ENCODE results near the gene PRMT1. TPM values are rescaled to one million over a fixed set of nuclear protein-coding genes. Genes with fewer than 3 reads are reported as not detected.

The PRMT1 gene
- total RNA-seq, 1 donor from 2014 or later, result 362 TPM

DNA sequence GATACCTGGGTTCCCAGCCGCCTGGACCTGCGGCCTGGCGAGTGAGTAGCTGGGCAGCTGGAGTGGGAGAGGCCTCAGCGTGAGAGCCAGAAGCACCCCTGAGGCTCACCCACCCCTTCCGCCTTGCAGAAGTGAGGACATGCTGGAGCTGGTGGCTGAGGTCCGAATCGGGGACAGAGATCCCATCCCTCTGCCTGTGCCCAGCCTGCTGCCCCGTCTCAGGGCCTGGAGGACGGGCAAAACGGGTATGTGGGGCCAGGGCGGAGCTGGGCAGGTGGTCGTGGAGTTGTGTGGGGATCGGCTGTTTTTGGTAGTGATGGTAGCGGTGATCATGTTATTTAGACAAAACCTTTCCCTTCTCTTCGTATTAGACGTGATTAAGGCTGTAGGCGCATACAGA is 30.5 kb upstream of the PRMT1 start:
- Histone ChIP-seq H3K4me1 (ENCODE audit: control insufficient read depth in 3 of 3, insufficient read depth in 3 of 3, low read length in 3 of 3) (peaks cover 22 to 30% (median 29%) of the 10 kb centered on the region in 3 donors), H3K9ac (ENCODE audit: low read depth in 1 of 3, low read length in 3 of 3) (no peak overlapping the region), H3K9me3 (ENCODE audit: control insufficient read depth in 3 of 3, low read length in 3 of 3) (no peaks in the 10 kb centered on the region), H3K36me3 (ENCODE audit: control insufficient read depth in 3 of 3, insufficient read depth in 3 of 3, low read length in 3 of 3) (peaks cover 34 to 47% (median 39%) of the 10 kb centered on the region in 3 donors), H3K27me3 (ENCODE audit: control insufficient read depth in 3 of 3, insufficient read depth in 3 of 3, low read length in 3 of 3) (no peaks in the 10 kb centered on the region), H3K4me3 (ENCODE audit: low read length in 3 of 3) (no peak overlapping the region), H3K27ac (ENCODE audit: low read depth, low read length) (no peak overlapping the region)

DNA sequence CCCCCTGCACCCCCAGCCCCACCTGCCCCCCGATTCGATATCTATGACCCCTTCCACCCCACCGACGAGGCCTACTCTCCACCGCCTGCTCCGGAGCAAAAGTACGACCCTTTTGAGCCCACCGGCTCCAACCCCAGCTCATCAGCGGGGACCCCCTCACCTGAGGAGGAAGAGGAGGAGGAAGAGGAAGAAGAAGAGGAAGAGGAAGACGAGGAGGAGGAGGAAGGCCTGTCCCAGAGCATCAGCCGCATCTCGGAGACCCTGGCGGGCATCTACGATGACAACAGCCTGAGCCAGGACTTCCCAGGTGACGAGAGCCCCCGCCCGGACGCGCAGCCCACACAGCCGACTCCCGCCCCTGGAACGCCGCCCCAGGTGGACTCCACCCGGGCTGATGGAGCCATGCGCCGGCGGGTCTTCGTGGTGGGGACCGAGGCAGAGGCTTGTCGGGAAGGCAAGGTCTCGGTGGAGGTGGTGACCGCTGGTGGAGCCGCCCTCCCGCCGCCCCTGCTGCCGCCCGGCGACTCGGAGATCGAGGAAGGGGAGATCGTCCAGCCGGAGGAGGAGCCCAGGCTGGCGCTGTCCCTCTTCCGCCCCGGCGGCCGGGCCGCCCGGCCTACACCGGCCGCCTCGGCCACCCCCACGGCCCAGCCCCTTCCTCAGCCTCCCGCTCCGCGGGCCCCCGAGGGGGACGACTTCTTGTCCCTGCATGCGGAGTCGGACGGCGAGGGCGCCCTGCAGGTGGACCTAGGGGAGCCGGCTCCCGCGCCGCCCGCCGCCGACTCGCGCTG is 25.8 kb upstream of the PRMT1 start:
- H3K36me3 ChIP-seq (ENCODE audit: control insufficient read depth in 3 of 3, insufficient read depth in 3 of 3, low read length in 3 of 3), result peaks cover 62 to 64% (median 64%) of the 10 kb centered on the region in 3 donors

DNA sequence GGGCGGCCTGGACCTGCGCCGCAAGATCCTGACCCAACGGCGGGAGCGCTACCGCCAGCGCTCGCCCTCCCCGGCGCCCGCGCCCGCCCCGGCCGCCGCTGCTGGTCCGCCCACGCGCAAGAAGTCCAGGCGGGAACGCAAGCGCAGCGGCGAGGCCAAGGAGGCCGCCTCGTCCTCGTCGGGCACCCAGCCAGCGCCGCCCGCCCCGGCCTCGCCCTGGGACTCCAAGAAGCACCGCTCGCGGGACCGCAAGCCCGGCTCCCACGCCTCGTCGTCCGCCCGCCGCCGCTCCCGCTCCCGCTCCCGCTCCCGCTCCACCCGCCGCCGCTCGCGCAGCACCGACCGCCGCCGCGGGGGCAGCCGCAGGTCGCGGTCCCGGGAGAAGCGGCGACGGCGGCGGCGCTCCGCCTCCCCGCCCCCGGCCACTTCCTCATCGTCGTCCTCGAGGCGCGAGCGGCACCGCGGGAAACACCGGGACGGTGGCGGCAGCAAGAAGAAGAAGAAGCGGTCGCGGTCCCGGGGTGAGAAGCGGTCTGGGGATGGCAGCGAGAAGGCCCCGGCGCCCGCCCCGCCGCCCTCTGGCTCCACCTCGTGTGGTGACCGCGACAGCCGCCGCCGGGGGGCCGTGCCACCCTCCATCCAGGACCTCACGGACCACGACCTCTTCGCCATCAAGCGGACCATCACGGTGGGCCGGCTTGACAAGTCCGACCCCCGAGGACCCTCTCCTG is 25.1 kb upstream of the PRMT1 start:
- Histone ChIP-seq H3K4me3 (ENCODE audit: low read length in 3 of 3) (no peak overlapping the region), H3K27ac (ENCODE audit: low read depth, low read length) (no peak overlapping the region), H3K9ac (ENCODE audit: low read depth in 1 of 3, low read length in 3 of 3) (no peak overlapping the region), H3K9me3 (ENCODE audit: control insufficient read depth in 3 of 3, low read length in 3 of 3) (no peaks in the 10 kb centered on the region), H3K27me3 (ENCODE audit: control insufficient read depth in 3 of 3, insufficient read depth in 3 of 3, low read length in 3 of 3) (no peaks in the 10 kb centered on the region), H3K36me3 (ENCODE audit: control insufficient read depth in 3 of 3, insufficient read depth in 3 of 3, low read length in 3 of 3) (peaks cover 62 to 64% (median 63%) of the 10 kb centered on the region in 3 donors), H3K4me1 (ENCODE audit: control insufficient read depth in 3 of 3, insufficient read depth in 3 of 3, low read length in 3 of 3) (peaks cover 0 to 6% (median 4%) of the 10 kb centered on the region in 3 donors)

More for the DNA sequence above, 25.8 kb upstream of the PRMT1 start:
- H3K27ac ChIP-seq (ENCODE audit: low read depth, low read length), result no peak overlapping the region
- H3K9ac ChIP-seq (ENCODE audit: low read depth in 1 of 3, low read length in 3 of 3), result no peak overlapping the region
- H3K9me3 ChIP-seq (ENCODE audit: control insufficient read depth in 3 of 3, low read length in 3 of 3), result no peaks in the 10 kb centered on the region
- H3K4me3 ChIP-seq (ENCODE audit: low read length in 3 of 3), result no peak overlapping the region
- H3K4me1 ChIP-seq (ENCODE audit: control insufficient read depth in 3 of 3, insufficient read depth in 3 of 3, low read length in 3 of 3), result peaks cover 0 to 6% (median 4%) of the 10 kb centered on the region in 3 donors
- H3K27me3 ChIP-seq (ENCODE audit: control insufficient read depth in 3 of 3, insufficient read depth in 3 of 3, low read length in 3 of 3), result no peaks in the 10 kb centered on the region

DNA sequence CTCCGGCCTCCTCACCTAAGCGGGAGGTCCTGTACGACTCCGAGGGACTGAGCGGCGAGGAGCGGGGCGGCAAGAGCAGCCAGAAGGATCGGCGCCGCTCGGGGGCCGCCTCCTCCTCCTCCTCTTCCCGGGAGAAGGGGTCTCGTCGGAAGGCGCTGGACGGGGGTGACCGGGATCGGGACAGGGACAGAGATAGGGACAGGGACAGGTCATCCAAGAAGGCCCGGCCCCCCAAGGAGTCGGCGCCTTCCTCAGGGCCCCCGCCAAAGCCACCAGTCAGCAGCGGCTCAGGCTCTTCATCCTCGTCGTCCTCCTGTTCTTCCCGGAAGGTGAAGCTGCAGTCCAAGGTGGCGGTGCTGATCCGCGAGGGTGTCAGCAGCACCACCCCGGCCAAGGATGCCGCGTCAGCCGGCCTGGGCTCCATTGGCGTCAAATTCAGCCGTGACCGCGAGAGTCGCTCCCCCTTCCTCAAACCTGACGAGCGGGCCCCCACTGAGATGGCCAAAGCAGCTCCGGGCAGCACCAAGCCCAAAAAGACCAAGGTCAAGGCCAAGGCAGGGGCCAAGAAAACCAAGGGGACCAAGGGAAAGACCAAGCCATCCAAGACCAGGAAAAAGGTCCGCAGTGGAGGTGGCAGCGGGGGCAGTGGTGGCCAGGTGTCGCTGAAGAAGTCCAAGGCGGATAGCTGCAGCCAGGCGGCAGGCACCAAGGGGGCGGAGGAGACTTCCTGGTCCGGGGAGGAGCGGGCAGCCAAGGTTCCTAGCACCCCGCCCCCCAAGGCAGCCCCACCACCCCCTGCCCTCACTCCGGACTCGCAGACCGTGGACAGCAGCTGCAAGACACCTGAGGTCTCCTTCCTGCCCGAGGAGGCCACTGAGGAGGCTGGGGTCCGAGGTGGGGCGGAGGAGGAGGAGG is 24.3 kb upstream of the PRMT1 start:
- no peak overlapping the region for H3K27ac ChIP-seq (ENCODE audit: low read depth, low read length)
- no peaks in the 10 kb centered on the region for H3K27me3 ChIP-seq (ENCODE audit: control insufficient read depth in 3 of 3, insufficient read depth in 3 of 3, low read length in 3 of 3)
- H3K36me3 ChIP-seq (ENCODE audit: control insufficient read depth in 3 of 3, insufficient read depth in 3 of 3, low read length in 3 of 3), result peaks cover 63 to 67% (median 63%) of the 10 kb centered on the region in 3 donors
- no peak overlapping the region for H3K9ac ChIP-seq (ENCODE audit: low read depth in 1 of 3, low read length in 3 of 3)
- H3K4me3 ChIP-seq (ENCODE audit: low read length in 3 of 3), result no peak overlapping the region
- H3K4me1 ChIP-seq (ENCODE audit: control insufficient read depth in 3 of 3, insufficient read depth in 3 of 3, low read length in 3 of 3), result peaks cover 0 to 5% (median 0%) of the 10 kb centered on the region in 3 donors
- H3K9me3 ChIP-seq (ENCODE audit: control insufficient read depth in 3 of 3, low read length in 3 of 3), result no peaks in the 10 kb centered on the region

DNA sequence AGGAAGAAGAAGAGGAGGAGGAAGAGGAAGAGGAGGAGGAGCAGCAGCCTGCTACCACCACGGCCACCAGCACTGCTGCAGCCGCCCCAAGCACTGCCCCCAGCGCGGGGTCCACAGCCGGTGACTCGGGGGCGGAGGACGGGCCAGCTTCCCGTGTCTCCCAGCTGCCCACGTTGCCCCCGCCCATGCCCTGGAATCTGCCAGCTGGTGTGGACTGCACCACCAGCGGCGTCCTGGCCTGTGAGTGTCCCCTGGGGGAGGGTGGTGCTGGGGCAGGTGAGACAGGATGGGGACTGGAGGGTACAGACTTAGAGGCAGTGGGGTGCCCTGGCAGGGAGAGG is 23.6 kb upstream of the PRMT1 start:
- Histone ChIP-seq H3K27me3 (ENCODE audit: control insufficient read depth in 3 of 3, insufficient read depth in 3 of 3, low read length in 3 of 3) (no peaks in the 10 kb centered on the region), H3K9me3 (ENCODE audit: control insufficient read depth in 3 of 3, low read length in 3 of 3) (no peaks in the 10 kb centered on the region), H3K36me3 (ENCODE audit: control insufficient read depth in 3 of 3, insufficient read depth in 3 of 3, low read length in 3 of 3) (peaks cover 68 to 71% (median 68%) of the 10 kb centered on the region in 3 donors), H3K9ac (ENCODE audit: low read depth in 1 of 3, low read length in 3 of 3) (no peak overlapping the region), H3K27ac (ENCODE audit: low read depth, low read length) (no peak overlapping the region), H3K4me3 (ENCODE audit: low read length in 3 of 3) (no peak overlapping the region), H3K4me1 (ENCODE audit: control insufficient read depth in 3 of 3, insufficient read depth in 3 of 3, low read length in 3 of 3) (peaks cover 0 to 4% (median 0%) of the 10 kb centered on the region in 3 donors)

DNA sequence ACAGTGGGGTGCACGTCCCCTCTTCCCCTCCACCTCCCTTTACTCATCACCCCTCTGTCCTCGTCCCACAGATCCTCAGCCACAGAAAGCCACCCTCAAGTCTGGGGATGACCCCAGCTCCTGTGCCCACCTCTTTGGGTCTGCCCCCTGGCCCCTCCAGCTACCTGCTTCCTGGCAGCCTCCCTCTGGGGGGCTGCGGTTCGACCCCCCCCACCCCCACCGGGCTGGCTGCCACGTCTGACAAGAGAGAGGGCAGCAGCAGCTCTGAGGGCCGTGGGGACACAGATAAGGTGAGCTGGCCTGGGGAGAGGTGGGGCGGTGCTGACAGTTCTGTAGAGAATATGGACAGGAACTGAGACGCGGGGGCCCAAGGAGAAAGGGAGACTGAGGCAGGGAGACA is 22.5 kb upstream of the PRMT1 start:
- H3K27ac ChIP-seq (ENCODE audit: low read depth, low read length), result no peak overlapping the region
- H3K4me1 ChIP-seq (ENCODE audit: control insufficient read depth in 3 of 3, insufficient read depth in 3 of 3, low read length in 3 of 3), result peaks cover 0 to 4% (median 0%) of the 10 kb centered on the region in 3 donors
- no peaks in the 10 kb centered on the region for H3K9me3 ChIP-seq (ENCODE audit: control insufficient read depth in 3 of 3, low read length in 3 of 3)
- H3K36me3 ChIP-seq (ENCODE audit: control insufficient read depth in 3 of 3, insufficient read depth in 3 of 3, low read length in 3 of 3), result peaks cover 73 to 77% (median 74%) of the 10 kb centered on the region in 3 donors
- H3K9ac ChIP-seq (ENCODE audit: low read depth in 1 of 3, low read length in 3 of 3), result no peak overlapping the region
- H3K4me3 ChIP-seq (ENCODE audit: low read length in 3 of 3), result no peak overlapping the region
- no peaks in the 10 kb centered on the region for H3K27me3 ChIP-seq (ENCODE audit: control insufficient read depth in 3 of 3, insufficient read depth in 3 of 3, low read length in 3 of 3)

DNA sequence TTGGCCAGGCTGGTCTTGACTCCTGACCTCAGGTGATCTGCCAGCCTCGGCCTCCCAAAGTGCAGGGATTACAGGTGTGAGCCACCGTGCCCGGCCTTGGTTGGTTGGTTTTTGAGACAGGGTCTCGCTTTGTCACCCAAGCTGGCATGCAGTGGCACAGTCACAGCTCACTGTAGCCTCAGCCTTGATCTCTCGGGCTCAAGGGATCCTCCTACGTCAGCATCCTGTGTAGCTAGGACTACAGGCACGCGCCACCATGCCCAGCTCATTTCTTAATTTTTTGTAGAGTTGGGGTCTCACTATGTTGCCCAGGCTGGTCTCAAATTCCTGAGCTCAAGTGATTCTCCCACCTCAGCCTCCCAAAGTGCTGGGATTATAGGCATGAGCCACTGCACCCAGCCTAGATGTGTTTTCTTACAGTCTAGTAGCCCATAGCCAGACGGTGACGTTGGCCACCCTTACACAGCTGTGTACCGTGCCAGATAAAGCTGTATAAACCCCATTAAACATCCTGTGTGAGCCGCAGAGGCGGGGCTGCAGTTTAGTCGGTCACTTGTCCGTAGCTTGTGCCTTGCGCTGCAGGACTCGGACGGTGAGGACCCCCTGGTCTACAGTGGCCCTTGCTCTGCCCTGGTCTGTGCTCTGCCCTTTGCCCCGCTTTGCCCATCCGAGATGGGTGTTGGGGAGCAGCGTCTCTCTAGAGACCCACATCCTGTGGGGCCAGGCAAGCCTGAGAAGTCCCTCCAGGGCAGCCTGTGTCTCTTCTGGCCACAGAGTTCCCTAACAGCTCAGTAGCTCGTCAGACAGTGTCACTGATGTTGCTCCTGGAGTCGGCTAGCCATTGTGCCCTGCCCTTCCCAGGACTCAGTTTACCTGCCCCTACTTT is 21.3 kb upstream of the PRMT1 start:
- Histone ChIP-seq H3K9me3 (ENCODE audit: control insufficient read depth in 3 of 3, low read length in 3 of 3) (no peaks in the 10 kb centered on the region), H3K4me1 (ENCODE audit: control insufficient read depth in 3 of 3, insufficient read depth in 3 of 3, low read length in 3 of 3) (no peaks in the 10 kb centered on the region), H3K27me3 (ENCODE audit: control insufficient read depth in 3 of 3, insufficient read depth in 3 of 3, low read length in 3 of 3) (no peaks in the 10 kb centered on the region), H3K4me3 (ENCODE audit: low read length in 3 of 3) (no peak overlapping the region), H3K27ac (ENCODE audit: low read depth, low read length) (no peak overlapping the region), H3K9ac (ENCODE audit: low read depth in 1 of 3, low read length in 3 of 3) (no peak overlapping the region), H3K36me3 (ENCODE audit: control insufficient read depth in 3 of 3, insufficient read depth in 3 of 3, low read length in 3 of 3) (peaks cover 68 to 74% (median 72%) of the 10 kb centered on the region in 3 donors)

DNA sequence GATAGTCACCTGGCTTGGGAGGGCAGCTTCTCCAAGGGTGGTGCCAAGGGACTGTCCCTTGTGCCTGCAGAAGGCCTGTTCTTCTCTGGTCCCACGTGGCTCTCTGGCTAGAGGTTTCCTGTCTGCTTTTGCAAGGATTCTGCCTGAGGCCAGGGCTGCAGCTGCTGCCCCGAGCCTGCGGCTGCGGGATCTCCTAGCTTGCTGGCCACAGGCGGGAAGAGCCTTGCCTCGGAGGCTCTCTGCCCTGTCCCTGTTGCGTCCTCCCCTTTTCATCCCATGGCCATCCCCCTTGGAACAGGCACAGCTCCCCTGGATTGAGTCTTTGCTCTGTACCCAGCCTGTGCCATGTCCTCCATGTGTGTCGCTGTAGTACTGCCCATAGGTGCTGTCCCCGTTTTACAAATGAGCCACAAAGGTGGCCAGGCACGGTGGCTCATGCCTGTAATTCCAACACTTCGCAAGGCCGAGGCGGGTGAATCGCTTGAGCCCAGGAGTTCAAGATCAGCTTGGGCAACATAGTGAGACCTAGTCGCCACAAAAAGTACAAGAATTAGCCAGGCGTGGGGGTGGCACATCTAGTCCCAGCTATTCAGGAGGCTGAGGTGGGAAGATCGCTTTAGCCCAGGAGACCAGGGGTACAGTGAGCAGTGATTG is 20.5 kb upstream of the PRMT1 start:
- Histone ChIP-seq H3K9me3 (ENCODE audit: control insufficient read depth in 3 of 3, low read length in 3 of 3) (no peaks in the 10 kb centered on the region), H3K9ac (ENCODE audit: low read depth in 1 of 3, low read length in 3 of 3) (no peak overlapping the region), H3K27me3 (ENCODE audit: control insufficient read depth in 3 of 3, insufficient read depth in 3 of 3, low read length in 3 of 3) (no peaks in the 10 kb centered on the region), H3K4me3 (ENCODE audit: low read length in 3 of 3) (no peak overlapping the region), H3K4me1 (ENCODE audit: control insufficient read depth in 3 of 3, insufficient read depth in 3 of 3, low read length in 3 of 3) (no peaks in the 10 kb centered on the region), H3K36me3 (ENCODE audit: control insufficient read depth in 3 of 3, insufficient read depth in 3 of 3, low read length in 3 of 3) (peaks cover 72 to 77% (median 74%) of the 10 kb centered on the region in 3 donors), H3K27ac (ENCODE audit: low read depth, low read length) (no peak overlapping the region)
